Muscle layer of colon (tissue), 2 donors: ENCODE data around the gene PTBP1.

Source experiments
- H3K27ac ChIP-seq: one replicate; pipeline ENCODE4 v1.7.0; 2013; ENCODE audit warnings: low read depth, mild to moderate bottlenecking, low read length, moderate library complexity
- H3K27me3 ChIP-seq, 2 donors: one replicate each; pipeline ENCODE4 v1.7.0; 2013; ENCODE audit warnings: low read length in 2 of 2, mild to moderate bottlenecking in 2 of 2; ENCODE audit not compliant: insufficient read depth in 2 of 2, control insufficient read depth in 1 of 2
- H3K36me3 ChIP-seq: one replicate; pipeline ENCODE4 v1.7.0; 2013; ENCODE audit warnings: mild to moderate bottlenecking, low read length; ENCODE audit not compliant: insufficient read depth
- H3K4me1 ChIP-seq: one replicate; pipeline ENCODE4 v1.7.0; 2013; ENCODE audit warnings: mild to moderate bottlenecking, low read length; ENCODE audit not compliant: insufficient read depth
- H3K4me3 ChIP-seq, 2 donors: one replicate each; pipeline ENCODE4 v1.7.0; 2013; ENCODE audit warnings: low read length in 2 of 2, low read depth in 1 of 2, mild to moderate bottlenecking in 1 of 2, moderate library complexity in 1 of 2
- H3K9ac ChIP-seq: one replicate; pipeline ENCODE4 v1.7.0; 2013; ENCODE audit warnings: low read length
- H3K9me3 ChIP-seq: one replicate; pipeline ENCODE4 v1.7.0; 2013; ENCODE audit warnings: mild to moderate bottlenecking, low read length
- donor health status: abdominal sarcoma.
- donor health status: Adenocarcinoma of cecum.

Gene PTBP1

DNA sequence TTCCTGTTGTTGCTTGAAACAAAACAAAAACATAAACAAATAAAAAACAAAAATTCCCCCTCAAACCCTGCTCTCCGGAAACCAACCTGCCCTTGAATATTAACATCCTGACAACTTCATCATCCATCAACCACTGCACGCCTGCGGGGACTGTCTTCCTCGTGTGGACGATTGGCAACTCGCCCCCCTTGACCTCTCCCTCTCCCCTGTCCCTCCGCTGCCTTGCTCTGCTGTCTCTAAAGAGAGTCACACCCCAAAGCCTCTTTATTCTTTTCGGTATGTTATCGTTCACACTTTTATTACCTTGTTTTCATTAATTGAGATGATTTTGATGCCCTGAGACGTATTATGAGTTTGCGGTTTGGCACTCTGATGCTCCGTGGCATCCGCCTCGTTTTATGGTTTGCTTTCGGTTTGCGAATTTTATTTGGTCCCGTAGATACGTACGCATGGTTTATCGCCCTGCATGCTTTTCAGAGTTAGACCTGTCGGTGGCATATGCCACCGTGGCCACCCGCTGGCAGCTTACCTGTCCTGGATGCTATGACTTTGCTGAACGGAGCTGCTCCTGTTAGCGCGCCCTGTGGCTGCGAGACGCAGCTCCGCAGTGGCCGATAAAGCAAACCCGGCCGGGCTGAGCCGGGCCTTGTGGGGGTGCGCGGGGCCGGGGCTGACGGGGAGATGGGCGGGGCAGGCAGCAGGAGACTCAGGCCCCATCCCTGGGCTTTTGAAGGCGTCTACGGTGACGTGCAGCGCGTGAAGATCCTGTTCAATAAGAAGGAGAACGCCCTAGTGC, 10.6 kb downstream of the PTBP1 start:
- Histone ChIP-seq H3K4me1 (peaks cover 8% of the 10 kb centered on the region), H3K4me3 (no peak overlapping the region), H3K27ac (no peak overlapping the region), H3K27me3 (no peaks in the 10 kb centered on the region), H3K36me3 (peaks cover 69% of the 10 kb centered on the region), H3K9ac (no peak overlapping the region), H3K9me3 (no peaks in the 10 kb centered on the region)

GRCh38 chr19:808423-808775, 11.1 kb downstream of the PTBP1 start:
- Histone ChIP-seq H3K4me1 (peaks cover 2% of the 10 kb centered on the region), H3K36me3 (peaks cover 69% of the 10 kb centered on the region), H3K9me3 (no peaks in the 10 kb centered on the region), H3K4me3 (no peak overlapping the region), H3K9ac (no peak overlapping the region), H3K27me3 (no peaks in the 10 kb centered on the region), H3K27ac (no peak overlapping the region)

DNA sequence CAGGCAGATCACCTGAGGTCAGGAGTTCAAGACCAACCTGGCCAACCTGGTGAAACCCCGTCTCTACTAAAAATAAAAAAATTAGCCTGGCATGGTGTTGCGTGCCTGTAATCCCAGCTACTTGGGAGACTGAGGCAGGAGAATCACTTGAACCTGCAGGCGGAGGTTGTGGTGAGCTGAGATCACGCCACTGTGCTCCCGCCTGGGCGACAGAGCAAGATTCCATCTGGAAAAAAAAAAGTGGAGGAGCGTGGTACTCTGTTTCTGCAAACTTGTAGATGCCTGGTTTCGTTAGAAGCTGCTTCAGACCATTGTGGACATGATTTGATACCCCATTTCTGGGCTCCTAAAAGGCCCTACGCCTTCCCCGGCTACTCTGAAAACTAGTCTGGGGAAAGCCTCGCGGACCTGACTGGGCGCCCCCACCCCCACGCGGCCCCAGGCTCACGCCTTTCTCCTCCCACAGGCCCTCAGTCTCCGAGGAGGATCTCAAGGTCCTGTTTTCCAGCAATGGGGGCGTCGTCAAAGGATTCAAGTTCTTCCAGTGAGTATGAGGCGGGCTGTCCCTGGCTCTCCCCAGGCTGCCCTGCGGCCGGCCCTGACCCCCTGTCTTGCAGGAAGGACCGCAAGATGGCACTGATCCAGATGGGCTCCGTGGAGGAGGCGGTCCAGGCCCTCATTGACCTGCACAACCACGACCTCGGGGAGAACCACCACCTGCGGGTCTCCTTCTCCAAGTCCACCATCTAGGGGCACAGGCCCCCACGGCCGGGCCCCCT, 13.0 kb downstream of the PTBP1 start:
- Histone ChIP-seq H3K27ac (no peak overlapping the region), H3K36me3 (peaks cover 50% of the 10 kb centered on the region), H3K9ac (no peak overlapping the region), H3K9me3 (no peaks in the 10 kb centered on the region), H3K4me3 (no peak overlapping the region), H3K4me1 (no peaks in the 10 kb centered on the region), H3K27me3 (no peaks in the 10 kb centered on the region)

DNA sequence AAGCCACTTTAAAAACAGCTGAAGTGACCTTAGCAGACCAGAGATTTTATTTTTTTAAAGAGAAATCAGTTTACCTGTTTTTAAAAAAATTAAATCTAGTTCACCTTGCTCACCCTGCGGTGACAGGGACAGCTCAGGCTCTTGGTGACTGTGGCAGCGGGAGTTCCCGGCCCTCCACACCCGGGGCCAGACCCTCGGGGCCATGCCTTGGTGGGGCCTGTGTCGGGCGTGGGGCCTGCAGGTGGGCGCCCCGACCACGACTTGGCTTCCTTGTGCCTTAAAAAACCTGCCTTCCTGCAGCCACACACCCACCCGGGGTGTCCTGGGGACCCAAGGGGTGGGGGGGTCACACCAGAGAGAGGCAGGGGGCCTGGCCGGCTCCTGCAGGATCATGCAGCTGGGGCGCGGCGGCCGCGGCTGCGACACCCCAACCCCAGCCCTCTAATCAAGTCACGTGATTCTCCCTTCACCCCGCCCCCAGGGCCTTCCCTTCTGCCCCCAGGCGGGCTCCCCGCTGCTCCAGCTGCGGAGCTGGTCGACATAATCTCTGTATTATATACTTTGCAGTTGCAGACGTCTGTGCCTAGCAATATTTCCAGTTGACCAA, 13.7 kb downstream of the PTBP1 start:
- H3K36me3 ChIP-seq: peaks cover 46% of the 10 kb centered on the region
- no peak overlapping the region for H3K9ac ChIP-seq
- no peaks in the 10 kb centered on the region for H3K4me1 ChIP-seq
- H3K27me3 ChIP-seq: no peaks in the 10 kb centered on the region
- H3K9me3 ChIP-seq: no peaks in the 10 kb centered on the region
- no peak overlapping the region for H3K4me3 ChIP-seq
- H3K27ac ChIP-seq: no peak overlapping the region

GRCh38 chr19:811506-812048, 14.3 kb downstream of the PTBP1 start:
- H3K36me3 ChIP-seq: peaks cover 43% of the 10 kb centered on the region
- H3K27ac ChIP-seq: no peak overlapping the region
- no peaks in the 10 kb centered on the region for H3K9me3 ChIP-seq
- H3K9ac ChIP-seq: no peak overlapping the region
- no peaks in the 10 kb centered on the region for H3K4me1 ChIP-seq
- H3K4me3 ChIP-seq: no peak overlapping the region
- H3K27me3 ChIP-seq: no peaks in the 10 kb centered on the region

DNA sequence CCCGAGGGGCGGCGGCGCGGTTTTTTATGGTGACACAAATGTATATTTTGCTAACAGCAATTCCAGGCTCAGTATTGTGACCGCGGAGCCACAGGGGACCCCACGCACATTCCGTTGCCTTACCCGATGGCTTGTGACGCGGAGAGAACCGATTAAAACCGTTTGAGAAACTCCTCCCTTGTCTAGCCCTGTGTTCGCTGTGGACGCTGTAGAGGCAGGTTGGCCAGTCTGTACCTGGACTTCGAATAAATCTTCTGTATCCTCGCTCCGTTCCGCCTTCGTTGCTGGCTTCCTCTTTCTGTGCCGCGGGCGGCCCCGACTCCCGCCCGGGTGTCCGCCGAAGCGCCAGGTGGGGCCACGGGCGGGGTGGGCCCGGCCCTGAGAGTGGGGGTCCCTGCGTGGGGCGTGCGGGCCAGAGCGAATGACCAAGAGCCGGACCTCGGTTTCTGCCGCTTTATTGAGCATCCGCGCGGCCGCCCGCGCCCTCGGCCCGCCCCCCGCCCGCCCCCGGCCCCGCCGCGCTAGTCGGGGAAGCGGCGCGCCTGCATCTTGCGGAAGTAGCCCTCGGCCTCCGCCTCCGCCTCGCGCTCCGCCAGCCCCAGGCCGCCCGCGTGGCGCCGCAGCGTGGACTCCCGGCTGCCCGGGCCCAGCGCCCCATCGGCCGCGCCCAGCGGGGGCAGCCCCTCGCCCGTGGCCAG, 14.9 kb downstream of the PTBP1 start:
- Histone ChIP-seq H3K4me1 (no peaks in the 10 kb centered on the region), H3K27me3 (no peaks in the 10 kb centered on the region), H3K9ac (no peak overlapping the region), H3K36me3 (peaks cover 36% of the 10 kb centered on the region), H3K27ac (no peak overlapping the region), H3K4me3 (no peak overlapping the region), H3K9me3 (no peaks in the 10 kb centered on the region)

- Histone ChIP-seq H3K27me3 (no peaks in the 10 kb centered on the region), H3K9ac (no peak overlapping the region), H3K27ac (no peak overlapping the region), H3K36me3 (peaks cover 31% of the 10 kb centered on the region), H3K9me3 (no peaks in the 10 kb centered on the region), H3K4me1 (no peaks in the 10 kb centered on the region), H3K4me3 (no peak overlapping the region)
Measured at GRCh38 chr19:812747-813218, 15.5 kb downstream of the PTBP1 start.

GRCh38 chr19:813219-814151, 16.2 kb downstream of the PTBP1 start:
- H3K36me3 ChIP-seq: peaks cover 26% of the 10 kb centered on the region
- H3K27me3 ChIP-seq: no peaks in the 10 kb centered on the region
- no peaks in the 10 kb centered on the region for H3K4me1 ChIP-seq
- H3K9ac ChIP-seq: no peak overlapping the region
- H3K4me3 ChIP-seq: no peak overlapping the region
- H3K9me3 ChIP-seq: no peaks in the 10 kb centered on the region
- no peak overlapping the region for H3K27ac ChIP-seq

- Histone ChIP-seq H3K27me3 (no peaks in the 10 kb centered on the region), H3K9me3 (no peaks in the 10 kb centered on the region), H3K4me3 (no peak overlapping the region), H3K4me1 (no peaks in the 10 kb centered on the region), H3K36me3 (peaks cover 25% of the 10 kb centered on the region), H3K27ac (no peak overlapping the region), H3K9ac (no peak overlapping the region)
Measured at GRCh38 chr19:814152-815078, 17.2 kb downstream of the PTBP1 start.
